ENCODE measurements around the gene ZNF652.
"Not testable (repeated sequence)": the region's sequence is repeated elsewhere in the genome, so short reads cannot be mapped to it uniquely, and the experiment has no call there.

ZNF652 gene

GRCh38 chr17:49384951-49385350 is 22.9 kb upstream of the ZNF652 start:
- DNase-seq = no peak

- DNase-seq = no peak
Measured at GRCh38 chr17:49383060-49383459, 21.0 kb upstream of the ZNF652 start.

- no peak for DNase-seq
Measured at GRCh38 chr17:49382556-49382955, 20.5 kb upstream of the ZNF652 start.

- no peak for DNase-seq
Measured at GRCh38 chr17:49381793-49382192, 19.7 kb upstream of the ZNF652 start.

- DNase-seq = no peak
Measured at GRCh38 chr17:49381033-49381432, 19.0 kb upstream of the ZNF652 start.

GRCh38 chr17:49379926-49380325 is 17.9 kb upstream of the ZNF652 start:
- no peak for DNase-seq

GRCh38 chr17:49378311-49378710 is 16.3 kb upstream of the ZNF652 start:
- DNase-seq = no peak

GRCh38 chr17:49375544-49375943 is 13.5 kb upstream of the ZNF652 start:
- DNase-seq = no peak

- no peak for DNase-seq
Measured at GRCh38 chr17:49373115-49373514, 11.1 kb upstream of the ZNF652 start.

GRCh38 chr17:49372425-49372824 is 10.4 kb upstream of the ZNF652 start:
- DNase-seq = no peak

GRCh38 chr17:49370971-49371834 is 9.2 kb upstream of the ZNF652 start:
- no peak for DNase-seq

GRCh38 chr17:49369760-49370159 is 7.7 kb upstream of the ZNF652 start:
- DNase-seq = no peak

GRCh38 chr17:49369089-49369488 is 7.0 kb upstream of the ZNF652 start:
- DNase-seq = no peak

- DNase-seq = peak; percentile 8
Measured at GRCh38 chr17:49365667-49366066, 3.6 kb upstream of the ZNF652 start.

- DNase-seq = not testable (repeated sequence)
Measured at GRCh38 chr17:49365126-49365525, 3.1 kb upstream of the ZNF652 start.

GRCh38 chr17:49364119-49364518 is 2.1 kb upstream of the ZNF652 start:
- DNase-seq = no peak

GRCh38 chr17:49363251-49363650 is 1.2 kb upstream of the ZNF652 start:
- no peak for DNase-seq

- DNase-seq = no peak
Measured at GRCh38 chr17:49362723-49363117, 670 bp upstream of the ZNF652 start.

GRCh38 chr17:49361129-49361901 is 735 bp downstream of the ZNF652 start:
- peak; percentile 46 for DNase-seq

- no peak for DNase-seq
Measured at GRCh38 chr17:49360796-49361128, 1.3 kb downstream of the ZNF652 start.

GRCh38 chr17:49359990-49360795 is 1.9 kb downstream of the ZNF652 start:
- DNase-seq = no peak

GRCh38 chr17:49358641-49359247 is 3.3 kb downstream of the ZNF652 start:
- DNase-seq = no peak

- DNase-seq = no peak
Measured at GRCh38 chr17:49357516-49357915, 4.5 kb downstream of the ZNF652 start.

All from NCI-H1092 treated with DMSO at 0.1 percent for 48 hours (cell line).